CD8-positive, alpha-beta memory T cell (primary cell): ENCODE measurements around the gene GPR35. TPM values are rescaled to one million over a fixed set of nuclear protein-coding genes. Genes with fewer than 3 reads are reported as not detected.

Source experiments
- CTCF ChIA-PET: fragments of 350-600 bp; sonication (Branson Sonifier 250); formaldehyde crosslinking; loops from one replicate; lab custom pipeline; 2021; ENCODE audit warnings: antibody characterized with exemption; lab: Charles Lee
- POLR2A ChIA-PET: fragments of 350-600 bp; sonication (Branson Sonifier 250); formaldehyde crosslinking; loops from one replicate; lab custom pipeline; 2021; ENCODE audit warnings: antibody characterized with exemption; lab: Charles Lee
- DNase-seq, 5 donors: peaks; one replicate each; pipeline versions ENCODE4 v3.0.0 to v3.0.0-alpha.2; 2020 to 2022; ENCODE audit warnings: mixed read lengths in 1 of 5
- H3K27ac ChIP-seq: one replicate; pipeline ENCODE4 v1.7.0; 2013; ENCODE audit warnings: low read depth, mild to moderate bottlenecking, low read length, moderate library complexity
- H3K27me3 ChIP-seq: 2 replicates; pipeline ENCODE4 v1.7.0; 2013; ENCODE audit warnings: low read length, mild to moderate bottlenecking; ENCODE audit not compliant: insufficient read depth, poor library complexity, severe bottlenecking
- H3K36me3 ChIP-seq: 2 replicates; pipeline ENCODE4 v1.7.0; 2013; ENCODE audit warnings: mild to moderate bottlenecking, low read length, moderate library complexity; ENCODE audit not compliant: insufficient read depth
- H3K4me1 ChIP-seq: 2 replicates; pipeline ENCODE4 v1.7.0; 2013; ENCODE audit warnings: mild to moderate bottlenecking, low read length, moderate library complexity; ENCODE audit not compliant: insufficient read depth
- H3K4me3 ChIP-seq: 2 replicates; pipeline ENCODE4 v1.7.0; 2013; ENCODE audit warnings: mild to moderate bottlenecking, low read length
- H3K9me3 ChIP-seq: 2 replicates; pipeline ENCODE4 v1.7.0; 2013; ENCODE audit warnings: mild to moderate bottlenecking, low read length
- H3K27ac Mint-ChIP-seq, 8 donors: one replicate each; pipeline ENCODE4 v1.8.0; 2020 to 2021; ENCODE audit warnings: mixed read lengths in 8 of 8, mild to moderate bottlenecking in 6 of 8, inconsistent platforms in 3 of 8, moderate library complexity in 3 of 8
- H3K27me3 Mint-ChIP-seq, 2 donors: one replicate each; pipeline ENCODE4 v1.8.0; 2020 to 2021; ENCODE audit warnings: mixed read lengths in 2 of 2, mild to moderate bottlenecking in 1 of 2, moderate library complexity in 1 of 2
- H3K36me3 Mint-ChIP-seq, 3 donors: one replicate each; pipeline ENCODE4 v1.8.0; 2020 to 2021; ENCODE audit warnings: mixed read lengths in 3 of 3, inconsistent platforms in 1 of 3, mild to moderate bottlenecking in 1 of 3
- H3K4me1 Mint-ChIP-seq, 3 donors: one replicate each; pipeline ENCODE4 v1.8.0; 2020 to 2021; ENCODE audit warnings: mixed read lengths in 3 of 3, inconsistent platforms in 1 of 3, mild to moderate bottlenecking in 1 of 3
- H3K4me3 Mint-ChIP-seq, 7 donors: one replicate each; pipeline ENCODE4 v1.8.0; 2020 to 2021; ENCODE audit warnings: mixed read lengths in 7 of 7, mild to moderate bottlenecking in 6 of 7, moderate library complexity in 4 of 7, inconsistent platforms in 2 of 7
- H3K9me3 Mint-ChIP-seq, 5 donors: one replicate each; pipeline ENCODE4 v1.8.0; 2020 to 2022; ENCODE audit warnings: mixed read lengths in 5 of 5, mild to moderate bottlenecking in 3 of 5, moderate library complexity in 2 of 5, inconsistent platforms in 1 of 5
- polyA plus RNA-seq: library from polyadenylated mRNA; unstranded; fragments of 300-500 nt; fragmentation: Illumina TruSeq; gene quantifications from one replicate; pipeline ENCODE4 v1.2.3, GENCODE V29; 2021
- total RNA-seq, 2 experiments: library from RNA; stranded (reverse); gene quantifications; one replicate each; pipeline ENCODE4 v1.2.3, GENCODE V29; 2021

GPR35 gene
- total and polyA plus RNA-seq, 3 experiments from 2014 or later = 1.9 to 9.0 (median 8.4) TPM

DNA sequence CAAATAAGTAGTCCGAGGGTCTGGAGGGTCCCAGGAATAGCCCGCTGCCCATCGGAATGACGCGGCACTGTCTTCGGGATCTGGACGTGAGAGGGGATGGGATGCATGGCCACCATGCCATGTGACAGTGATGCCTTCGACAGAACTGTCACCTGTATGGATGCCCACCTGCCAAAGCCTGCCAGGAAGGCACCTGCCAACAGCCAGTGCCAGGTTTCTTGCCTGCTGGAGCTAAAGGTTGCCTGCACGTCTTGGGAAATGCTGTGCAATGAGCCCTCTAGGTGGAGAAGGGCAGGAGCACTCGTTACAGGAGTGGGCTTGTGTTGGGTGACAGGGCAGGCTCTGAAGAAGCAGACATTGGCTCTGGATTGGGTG, 20.5 kb downstream of the GPR35 start:
- H3K27me3 Mint-ChIP-seq = peaks cover 5 to 27% of the 10 kb centered on the region in 2 donors
- H3K27ac Mint-ChIP-seq = peak overlapping the region; percentile 19 to 97 (median 92)
- no peaks in the 10 kb centered on the region for H3K36me3 Mint-ChIP-seq
- Histone ChIP-seq H3K4me1 (peaks cover 5% of the 10 kb centered on the region), H3K9me3 (no peaks in the 10 kb centered on the region), H3K27me3 (no peaks in the 10 kb centered on the region), H3K36me3 (no peaks in the 10 kb centered on the region), H3K4me3 (peak overlapping the region; percentile 45), H3K27ac (peak overlapping the region; percentile 16)
- H3K4me3 Mint-ChIP-seq = peak overlapping the region; percentile 13 to 76 (median 55)
- POLR2A ChIA-PET = no interaction called here
- no peaks in the 10 kb centered on the region for H3K9me3 Mint-ChIP-seq
- no peak for DNase-seq
- CTCF ChIA-PET = no interaction called here
- H3K4me1 Mint-ChIP-seq = peaks cover 0 to 15% (median 9%) of the 10 kb centered on the region in 3 donors

DNA sequence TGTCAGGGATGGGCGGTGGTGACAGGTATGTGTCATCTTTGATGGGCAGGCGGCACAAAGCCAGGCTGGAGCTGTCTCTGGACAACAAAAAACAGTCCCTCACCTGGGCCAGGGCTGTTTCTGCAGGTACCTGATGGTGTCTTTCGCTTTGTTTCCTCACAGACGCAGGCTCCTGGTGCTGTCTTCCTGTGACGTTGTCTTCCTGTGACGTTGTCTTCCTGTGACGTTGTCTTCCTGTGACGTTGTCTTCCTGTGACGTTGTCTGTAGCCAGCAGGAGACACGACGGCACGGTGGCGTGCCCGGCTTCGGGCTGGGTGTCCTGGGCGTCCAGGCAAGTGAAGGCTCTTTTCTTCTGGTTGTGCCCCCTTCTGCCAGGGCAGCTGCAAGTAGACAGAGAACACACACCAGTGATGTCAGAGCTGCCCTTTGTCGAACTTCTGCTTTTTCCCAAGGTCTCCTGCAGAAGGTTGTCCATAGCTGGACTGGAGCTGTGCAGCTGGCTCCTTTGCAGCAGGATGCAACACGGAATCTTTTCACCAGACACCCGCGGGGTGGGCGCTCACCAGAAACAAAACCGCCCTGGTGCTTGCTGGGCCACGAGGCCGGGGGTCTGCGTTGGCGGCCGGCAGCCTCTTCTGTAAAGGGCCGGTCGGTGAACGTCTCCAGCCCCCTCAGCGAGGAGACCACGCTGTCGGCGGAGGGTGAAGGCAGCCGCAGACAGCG, 21.1 kb downstream of the GPR35 start:
- H3K27me3 Mint-ChIP-seq = peaks cover 8 to 27% of the 10 kb centered on the region in 2 donors
- H3K4me3 ChIP-seq = peak overlapping the region; percentile 45
- peak overlapping the region; percentile 13 to 76 (median 55) for H3K4me3 Mint-ChIP-seq
- H3K27me3 ChIP-seq = no peaks in the 10 kb centered on the region
- CTCF ChIA-PET = no interaction called here
- POLR2A ChIA-PET = no interaction called here
- peak; percentile 18 to 69 (median 54) for DNase-seq
- H3K9me3 ChIP-seq = no peaks in the 10 kb centered on the region
- peaks cover 0 to 15% (median 9%) of the 10 kb centered on the region in 3 donors for H3K4me1 Mint-ChIP-seq
- H3K36me3 Mint-ChIP-seq = no peaks in the 10 kb centered on the region
- H3K9me3 Mint-ChIP-seq = no peaks in the 10 kb centered on the region
- H3K36me3 ChIP-seq = no peaks in the 10 kb centered on the region
- H3K27ac ChIP-seq = peak overlapping the region; percentile 16
- H3K27ac Mint-ChIP-seq = peak overlapping the region; percentile 19 to 97 (median 92)
- peaks cover 5% of the 10 kb centered on the region for H3K4me1 ChIP-seq

DNA sequence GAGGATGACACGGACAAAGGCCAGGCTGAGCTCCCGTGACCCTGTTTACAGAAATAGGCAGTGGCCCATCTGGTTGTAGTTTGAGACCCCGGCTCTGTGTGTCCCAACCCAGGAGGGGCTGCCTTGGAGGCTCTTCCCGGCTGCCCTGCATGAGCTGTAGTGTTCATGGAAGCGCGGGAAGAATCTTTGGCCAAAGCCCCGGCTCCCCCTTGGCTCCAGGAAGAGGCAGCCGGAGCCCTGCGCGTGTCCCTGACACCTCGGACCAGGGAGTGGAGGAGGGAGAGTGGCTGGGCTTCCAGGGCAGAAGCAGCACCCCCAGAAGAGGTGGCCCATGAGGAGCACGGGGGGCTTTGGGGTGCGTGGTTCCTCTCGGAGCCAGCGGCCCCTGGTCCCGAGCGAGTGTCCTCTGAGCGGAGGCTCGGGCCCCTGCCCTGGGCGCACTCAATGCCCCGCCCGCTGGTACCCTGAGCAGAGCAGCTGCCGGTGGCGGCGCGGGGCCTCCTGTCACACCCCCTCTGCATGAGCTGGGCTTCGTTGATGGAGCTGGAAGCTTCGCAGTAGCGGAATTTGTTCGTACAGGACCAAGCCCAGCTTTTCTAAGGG, 21.7 kb downstream of the GPR35 start:
- H3K27me3 ChIP-seq = peaks cover 3% of the 10 kb centered on the region
- H3K27ac Mint-ChIP-seq = peak overlapping the region in 2 of 8 donors; percentile 24 to 97
- H3K4me3 Mint-ChIP-seq = peak overlapping the region in 1 of 7 donors; percentile 35
- H3K4me1 Mint-ChIP-seq = peaks cover 0 to 15% (median 9%) of the 10 kb centered on the region in 3 donors
- CTCF ChIA-PET = no interaction called here
- no peak overlapping the region for H3K4me3 ChIP-seq
- H3K27ac ChIP-seq = no peak overlapping the region
- no peaks in the 10 kb centered on the region for H3K9me3 ChIP-seq
- H3K4me1 ChIP-seq = peaks cover 5% of the 10 kb centered on the region
- no peaks in the 10 kb centered on the region for H3K36me3 ChIP-seq
- POLR2A ChIA-PET = no interaction called here
- H3K9me3 Mint-ChIP-seq = no peaks in the 10 kb centered on the region
- H3K27me3 Mint-ChIP-seq = peaks cover 12 to 27% of the 10 kb centered on the region in 2 donors
- DNase-seq = peak in 1 of 5 donors; percentile 39
- H3K36me3 Mint-ChIP-seq = no peaks in the 10 kb centered on the region

DNA sequence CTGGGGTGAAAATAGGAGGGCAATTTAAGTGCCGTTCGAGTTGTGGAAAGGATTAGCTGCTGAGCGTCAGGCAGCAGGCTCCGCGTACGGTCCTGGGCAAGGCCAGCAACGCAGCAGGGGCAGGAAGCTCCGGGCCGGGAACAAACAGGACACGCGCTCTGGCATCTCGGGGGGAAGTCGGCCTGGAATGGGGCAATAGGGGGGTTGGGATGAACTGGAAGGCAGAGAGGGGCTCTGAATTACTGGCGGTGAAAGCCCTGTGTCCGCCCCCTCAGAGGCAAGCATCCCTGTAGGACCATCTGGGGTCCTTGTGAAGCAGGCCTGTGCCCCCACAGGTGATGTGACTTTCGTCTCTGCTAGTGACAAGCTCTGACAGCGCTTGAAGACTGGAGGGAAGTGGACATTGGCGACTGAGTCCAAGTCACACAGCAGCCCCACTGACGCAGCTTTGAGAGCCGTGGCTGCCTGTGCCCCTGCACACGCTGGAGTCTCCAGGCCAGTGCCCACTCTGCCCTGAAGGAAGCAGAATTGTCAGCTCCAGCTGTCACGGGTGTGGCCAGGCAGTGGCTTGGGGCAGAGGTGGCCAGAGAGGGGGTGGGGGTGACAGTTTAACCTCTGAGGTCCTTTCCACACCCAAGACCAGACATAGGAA, 22.3 kb downstream of the GPR35 start:
- CTCF ChIA-PET = no interaction called here

DNA sequence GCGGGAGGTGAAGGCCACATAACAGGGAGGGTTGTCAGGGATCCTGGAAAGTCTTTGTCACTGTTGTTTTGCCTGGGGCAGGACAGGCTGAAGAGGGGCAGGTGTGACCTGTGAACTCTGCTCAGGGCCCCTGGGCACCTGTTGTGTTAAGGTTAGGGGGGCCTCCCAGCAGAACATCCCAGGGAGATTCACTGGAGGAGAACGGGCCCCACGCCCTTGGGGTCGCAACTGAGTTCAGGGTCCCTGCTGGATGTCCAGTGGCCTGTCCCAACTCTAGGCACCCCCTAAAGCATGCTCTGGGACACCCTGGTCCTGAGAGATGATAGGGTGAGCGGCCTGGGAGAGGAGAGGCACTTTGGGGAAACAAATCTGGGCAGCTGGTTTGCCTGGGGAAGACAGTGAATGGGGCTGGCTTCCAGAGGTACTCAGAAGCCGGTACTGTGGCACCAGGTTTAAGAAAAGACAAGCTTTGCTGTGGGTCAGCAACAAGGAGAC, 22.9 kb downstream of the GPR35 start:
- H3K9me3 Mint-ChIP-seq = no peaks in the 10 kb centered on the region
- Histone ChIP-seq H3K27me3 (peaks cover 3% of the 10 kb centered on the region), H3K4me3 (no peak overlapping the region), H3K4me1 (peaks cover 5% of the 10 kb centered on the region), H3K36me3 (no peaks in the 10 kb centered on the region), H3K27ac (no peak overlapping the region), H3K9me3 (no peaks in the 10 kb centered on the region)
- DNase-seq = no peak
- peak overlapping the region in 1 of 7 donors; percentile 18 for H3K4me3 Mint-ChIP-seq
- ChIA-PET CTCF (no interaction called here), POLR2A (no interaction called here)
- peaks cover 0 to 15% (median 9%) of the 10 kb centered on the region in 3 donors for H3K4me1 Mint-ChIP-seq
- peaks cover 12 to 32% of the 10 kb centered on the region in 2 donors for H3K27me3 Mint-ChIP-seq
- H3K27ac Mint-ChIP-seq = peak overlapping the region in 6 of 8 donors; percentile 36 to 86 (median 60)
- no peaks in the 10 kb centered on the region for H3K36me3 Mint-ChIP-seq

More for the DNA sequence above, 22.3 kb downstream of the GPR35 start:
- no peak for DNase-seq
- peaks cover 0 to 15% (median 9%) of the 10 kb centered on the region in 3 donors for H3K4me1 Mint-ChIP-seq
- no peaks in the 10 kb centered on the region for H3K9me3 Mint-ChIP-seq
- POLR2A ChIA-PET = no interaction called here
- peaks cover 12 to 31% of the 10 kb centered on the region in 2 donors for H3K27me3 Mint-ChIP-seq
- H3K4me3 Mint-ChIP-seq = peak overlapping the region in 1 of 7 donors; percentile 35
- no peaks in the 10 kb centered on the region for H3K9me3 ChIP-seq
- no peak overlapping the region for H3K4me3 ChIP-seq
- H3K27ac ChIP-seq = no peak overlapping the region
- peak overlapping the region in 6 of 8 donors; percentile 12 to 86 (median 62) for H3K27ac Mint-ChIP-seq
- H3K36me3 ChIP-seq = no peaks in the 10 kb centered on the region
- no peaks in the 10 kb centered on the region for H3K36me3 Mint-ChIP-seq
- H3K27me3 ChIP-seq = peaks cover 3% of the 10 kb centered on the region
- peaks cover 5% of the 10 kb centered on the region for H3K4me1 ChIP-seq

DNA sequence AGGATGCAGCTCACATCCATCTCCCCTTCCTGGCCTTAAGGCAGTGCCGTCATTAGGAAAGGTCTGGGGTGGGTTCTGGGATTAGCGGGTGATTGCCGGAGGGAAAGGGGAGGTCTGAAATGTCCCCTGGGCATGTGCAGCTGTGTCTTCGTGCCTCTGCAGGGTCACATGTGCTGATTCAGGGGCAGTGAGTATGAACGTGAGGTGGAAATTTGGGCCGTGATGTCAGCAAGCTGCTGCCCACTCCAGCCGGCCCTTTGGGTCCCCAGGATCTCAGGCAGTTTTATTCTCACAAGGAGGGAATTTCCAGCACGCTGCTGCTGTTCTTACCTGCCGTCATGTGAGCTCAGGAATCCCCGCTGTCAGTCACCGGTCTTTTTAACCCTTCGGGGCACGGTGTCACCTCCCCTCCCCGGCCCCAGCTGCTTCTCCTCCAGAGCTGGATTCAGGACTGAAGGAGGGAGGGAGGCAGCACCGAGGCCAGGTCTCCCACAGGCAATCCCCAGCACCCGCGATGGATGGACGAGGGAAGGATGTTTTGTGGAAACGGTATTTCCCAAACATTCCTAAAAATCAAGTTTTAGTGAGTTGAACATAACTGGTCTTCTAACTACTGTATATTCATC, 23.5 kb downstream of the GPR35 start:
- CTCF ChIA-PET = no interaction called here
- Histone ChIP-seq H3K27ac (no peak overlapping the region), H3K9me3 (no peaks in the 10 kb centered on the region), H3K27me3 (peaks cover 3% of the 10 kb centered on the region), H3K4me1 (peaks cover 5% of the 10 kb centered on the region), H3K36me3 (no peaks in the 10 kb centered on the region), H3K4me3 (no peak overlapping the region)
- POLR2A ChIA-PET = no interaction called here
- Mint-ChIP-seq H3K36me3 (no peaks in the 10 kb centered on the region), H3K4me1 (peaks cover 0 to 15% (median 9%) of the 10 kb centered on the region in 3 donors), H3K27ac (peak overlapping the region in 5 of 8 donors; percentile 15 to 81 (median 63)), H3K27me3 (peaks cover 12 to 34% of the 10 kb centered on the region in 2 donors), H3K4me3 (no peak overlapping the region), H3K9me3 (no peaks in the 10 kb centered on the region)
- no peak for DNase-seq

DNA sequence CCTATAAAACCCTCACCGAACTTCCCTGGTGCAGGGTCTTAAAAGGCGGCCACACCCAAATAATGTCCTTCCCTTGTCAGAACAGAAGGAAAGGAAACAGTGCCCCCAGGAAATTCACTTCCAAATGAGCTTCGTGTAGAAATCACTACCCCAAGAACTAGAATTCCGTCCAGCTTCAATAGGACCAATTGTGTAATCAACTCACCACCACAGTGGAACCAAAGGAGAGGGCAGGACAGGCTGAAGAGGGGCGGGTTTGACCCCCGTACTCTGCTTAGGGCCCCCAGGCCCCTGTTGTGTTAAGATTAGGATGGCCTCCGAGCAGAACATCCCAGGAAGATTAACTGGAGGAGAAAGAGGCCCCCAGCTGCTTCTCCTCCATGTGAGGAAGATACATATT, 24.1 kb downstream of the GPR35 start:
- Histone ChIP-seq H3K4me1 (peaks cover 5% of the 10 kb centered on the region), H3K36me3 (no peaks in the 10 kb centered on the region), H3K4me3 (no peak overlapping the region), H3K27ac (no peak overlapping the region), H3K27me3 (peaks cover 3% of the 10 kb centered on the region), H3K9me3 (no peaks in the 10 kb centered on the region)
- Mint-ChIP-seq H3K4me3 (no peak overlapping the region), H3K36me3 (no peaks in the 10 kb centered on the region), H3K9me3 (no peaks in the 10 kb centered on the region), H3K27me3 (peaks cover 11 to 35% of the 10 kb centered on the region in 2 donors), H3K4me1 (peaks cover 0 to 15% (median 9%) of the 10 kb centered on the region in 3 donors), H3K27ac (peak overlapping the region in 4 of 8 donors; percentile 47 to 63 (median 54))
- no peak for DNase-seq
- POLR2A ChIA-PET = no interaction called here
- CTCF ChIA-PET = no interaction called here
